Hematopoietic multipotent progenitor cell treated with erythropoietin and hydrocortisone succinate and interleukin-3 and kit ligand, for 15 days (in vitro differentiated cells): ENCODE measurements around the gene JADE2.
"Not testable (repeated sequence)": the region's sequence is repeated elsewhere in the genome, so short reads cannot be mapped to it uniquely, and the experiment has no call there.

Experiments
- DNase-seq: peaks from one replicate; pipeline ENCODE4 v3.0.0-alpha.2; 2015; ENCODE audit warnings: low spot score

Gene JADE2

DNA sequence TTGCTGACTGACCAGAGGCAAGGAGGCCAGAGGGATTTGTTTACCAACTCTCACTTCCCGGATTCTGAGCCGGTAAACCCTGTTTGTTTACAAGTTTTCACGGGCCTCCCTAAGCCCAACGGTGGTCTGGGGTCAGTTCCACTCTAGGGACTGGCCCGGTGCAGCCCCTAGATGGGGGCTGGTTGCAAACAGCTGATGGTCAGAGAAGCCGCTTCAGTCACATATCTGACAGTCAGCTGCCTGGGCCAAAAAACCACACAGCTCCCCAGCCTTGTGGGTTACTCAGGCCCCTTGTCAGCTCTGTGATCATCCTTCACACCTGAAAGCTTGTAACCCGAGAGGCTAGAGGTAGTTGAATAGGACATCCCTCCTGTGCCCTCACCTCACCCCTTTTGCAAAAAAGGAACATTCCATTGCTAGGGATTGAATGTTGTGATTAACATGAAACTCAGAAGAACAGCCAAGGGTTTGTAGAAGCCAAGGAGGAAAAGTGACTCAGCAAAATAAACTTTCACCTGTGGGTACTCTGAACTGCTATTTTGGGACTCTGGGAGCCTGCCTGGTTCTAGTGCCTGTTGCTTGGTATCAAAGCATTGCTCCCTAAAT lies 66.8 kb downstream of the JADE2 start:
- no peak for DNase-seq

- no peak for DNase-seq
Observed at GRCh38 chr5:134594336-134594735, 68.9 kb downstream of the JADE2 start.

DNA sequence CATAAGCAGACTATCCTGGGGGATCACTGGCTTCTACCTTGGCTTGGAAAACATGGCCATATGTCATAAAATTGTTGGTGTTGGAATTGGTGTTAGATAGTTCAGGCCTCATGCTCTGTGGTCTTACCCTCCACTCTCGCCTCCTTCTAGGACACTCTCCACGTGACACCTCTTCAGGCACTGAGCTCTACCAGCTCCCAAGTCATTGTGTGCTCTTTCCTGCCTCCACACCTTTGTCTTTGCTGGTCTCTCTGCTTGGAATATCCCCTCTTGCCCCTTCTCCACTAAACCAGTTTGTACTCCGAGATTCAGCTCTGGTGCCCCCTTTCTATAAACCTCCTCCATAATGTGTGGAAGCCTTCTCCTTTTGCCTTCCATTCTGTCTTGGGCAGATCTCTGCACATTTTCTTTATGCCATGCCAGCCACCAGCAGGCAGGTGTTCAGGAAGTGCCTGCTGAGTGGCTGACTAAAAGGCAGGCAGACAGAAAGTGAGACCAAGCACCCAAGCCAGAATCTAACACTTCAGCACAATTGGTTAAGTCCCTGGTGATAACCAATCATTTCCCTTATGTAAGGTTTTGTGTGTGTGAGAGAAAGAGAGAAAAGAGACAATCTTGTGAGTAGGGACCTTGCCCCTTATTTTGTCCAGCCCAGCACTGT lies 69.5 kb downstream of the JADE2 start:
- no peak for DNase-seq

DNA sequence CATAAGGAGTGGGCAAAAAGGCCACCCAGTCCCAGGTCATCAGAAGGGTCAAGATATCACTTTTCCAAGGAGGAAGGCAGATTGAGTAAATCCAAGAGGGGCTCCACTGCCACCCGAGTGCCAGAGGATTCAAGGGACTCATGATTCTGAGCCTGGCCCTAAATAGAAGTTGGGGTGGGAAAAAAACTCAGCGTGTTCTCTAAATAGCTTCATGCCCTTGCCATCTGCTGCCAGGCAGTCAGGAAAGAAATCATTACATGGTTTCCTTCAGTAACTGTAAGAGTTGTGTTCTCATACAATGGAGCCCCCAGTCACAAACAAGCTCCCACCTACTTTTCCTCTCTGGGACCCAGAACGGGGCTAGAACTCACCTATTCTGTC lies 70.0 kb downstream of the JADE2 start:
- DNase-seq, result no peak

DNA sequence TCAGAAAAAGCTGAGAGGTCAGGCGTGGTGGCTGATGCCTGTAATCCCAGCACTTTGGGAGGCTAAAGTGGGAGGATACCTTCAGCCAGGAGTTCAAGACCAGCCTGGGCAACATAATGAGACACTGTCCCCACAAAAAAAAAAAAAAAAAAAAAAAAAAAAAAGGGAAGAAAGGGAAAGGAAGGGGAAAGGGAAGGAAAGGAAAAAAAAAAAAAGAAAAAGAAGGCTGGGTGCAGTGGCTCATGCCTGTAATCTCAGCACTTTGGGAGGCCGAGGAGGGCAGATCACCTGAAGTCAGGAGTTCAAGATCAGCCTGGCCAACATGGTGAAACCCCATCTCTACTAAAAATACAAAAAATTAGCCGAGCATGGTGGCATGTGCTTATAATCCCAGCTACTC lies 74.3 kb downstream of the JADE2 start:
- DNase-seq, result not testable (repeated sequence)

DNA sequence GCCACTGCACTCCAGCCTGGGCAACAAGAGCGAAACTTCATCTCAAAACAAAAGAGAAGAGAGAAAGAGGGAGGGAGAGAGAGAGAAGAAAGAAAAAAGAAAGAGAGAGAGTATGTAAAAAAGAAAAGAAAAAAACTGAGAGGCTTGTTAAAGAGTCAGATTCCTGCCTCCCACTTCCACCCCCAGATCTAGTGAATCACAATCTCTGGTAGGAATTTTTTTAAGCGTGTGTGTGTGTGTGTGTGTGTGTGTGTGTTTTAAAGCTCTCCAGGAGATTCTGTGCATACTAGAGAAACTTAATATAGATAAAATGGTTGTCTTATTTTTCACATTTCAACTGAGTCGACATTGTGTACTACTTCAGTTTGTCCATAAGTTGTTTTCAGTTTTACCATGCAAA lies 75.1 kb downstream of the JADE2 start:
- no peak for DNase-seq

DNA sequence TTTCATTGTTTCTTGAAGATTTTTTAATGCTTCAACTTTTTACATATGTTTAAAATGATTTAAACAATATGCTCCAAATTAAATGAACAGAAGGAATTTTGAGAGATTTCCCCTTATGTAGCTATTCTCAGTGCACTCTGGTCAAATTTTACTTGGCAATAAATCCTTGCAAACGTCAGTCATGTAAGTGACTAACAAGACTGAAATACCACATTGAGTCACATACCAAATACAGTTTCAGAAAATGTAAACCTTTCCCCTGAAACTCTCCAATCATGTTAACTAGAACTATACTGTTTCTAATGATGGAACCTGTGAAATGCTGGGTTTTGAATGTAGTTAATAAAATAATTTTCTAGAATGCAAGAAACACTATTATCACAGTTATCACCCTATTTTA lies 77.6 kb downstream of the JADE2 start:
- no peak for DNase-seq

DNA sequence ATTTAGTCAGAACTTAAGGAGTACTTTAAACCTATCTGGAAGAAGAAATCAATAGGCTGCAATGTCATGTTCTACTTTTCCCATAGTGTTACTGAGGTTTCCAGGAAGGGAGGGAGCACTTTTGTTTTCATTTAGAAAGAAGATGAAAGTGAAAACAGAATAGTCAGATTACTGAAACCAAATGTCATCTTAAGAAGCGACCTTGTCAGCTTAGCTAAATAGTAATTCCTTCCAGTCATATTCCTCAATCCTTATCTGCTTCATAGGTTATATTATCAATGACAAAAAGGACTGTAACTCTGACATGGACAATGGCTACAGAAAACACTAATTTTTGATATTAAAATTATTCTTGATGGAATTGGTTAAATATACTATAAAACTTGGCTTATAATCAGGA lies 79.4 kb downstream of the JADE2 start:
- no peak for DNase-seq

DNA sequence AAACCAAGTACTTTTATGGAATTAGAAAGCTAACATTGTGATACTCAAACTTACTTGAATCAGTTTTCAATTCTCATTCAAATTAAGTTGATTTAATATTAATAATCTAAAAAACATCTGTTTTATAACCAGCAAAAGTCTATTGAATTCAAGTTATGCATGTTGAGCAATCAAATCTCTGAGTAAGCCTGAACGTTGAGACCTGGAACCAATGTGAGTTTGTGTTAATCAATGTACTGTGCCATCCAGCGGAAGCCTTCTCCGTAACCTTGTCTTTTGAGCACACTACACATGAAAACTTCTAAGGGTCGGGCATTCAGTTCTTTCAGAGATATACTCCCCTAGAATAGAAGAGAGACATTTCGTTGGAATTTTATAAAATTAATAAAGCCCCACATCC lies 81.3 kb downstream of the JADE2 start:
- DNase-seq, result no peak

GRCh38 chr5:134608555-134608954 lies 83.1 kb downstream of the JADE2 start:
- no peak for DNase-seq

DNA sequence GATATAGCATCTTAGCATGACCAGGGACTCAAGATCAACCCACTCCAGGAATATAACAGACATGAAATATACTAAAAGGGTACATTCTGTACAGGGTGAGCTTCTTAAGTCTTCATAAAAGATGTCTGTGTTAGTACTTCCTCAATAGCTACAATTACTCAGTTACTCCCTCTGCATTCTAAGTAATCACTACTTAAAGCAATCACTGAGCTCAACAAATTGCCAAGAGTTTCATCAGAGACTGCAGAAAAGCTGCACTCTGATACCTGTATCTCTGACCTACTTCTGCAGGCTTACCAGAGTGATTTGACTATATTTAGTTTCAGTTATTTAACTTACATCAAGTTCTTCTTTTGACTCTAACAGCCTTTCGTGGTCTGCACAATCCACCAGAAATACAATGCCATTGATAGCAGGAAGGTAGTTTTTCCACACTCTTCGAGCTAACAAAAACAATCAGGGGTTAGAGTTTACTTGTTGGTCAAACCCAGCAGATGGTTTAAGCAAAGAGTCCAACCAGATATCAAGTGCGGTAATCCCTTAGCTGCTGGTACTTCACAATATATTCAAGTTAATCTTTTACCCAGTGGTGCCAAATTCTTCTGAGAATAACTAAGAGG lies 83.9 kb downstream of the JADE2 start:
- DNase-seq, result no peak

DNA sequence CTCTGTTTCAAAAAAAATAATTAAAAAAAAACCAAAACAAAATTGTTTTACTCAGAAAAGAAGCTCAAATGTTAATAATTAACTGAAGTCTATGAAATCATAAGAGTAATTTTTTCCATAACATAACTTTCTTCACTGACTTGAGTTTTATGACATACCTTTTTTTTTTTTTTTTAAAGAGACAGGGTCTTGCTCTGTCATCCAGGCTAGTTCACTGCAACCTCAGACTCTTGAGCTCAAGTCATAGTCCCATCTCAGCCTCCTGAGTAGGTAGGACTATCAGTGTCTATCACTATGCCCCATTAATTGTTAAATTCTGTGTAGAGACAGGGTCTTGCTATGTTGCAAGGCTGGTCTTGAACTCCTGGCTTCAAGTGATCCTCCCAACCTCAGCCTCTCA lies 85.3 kb downstream of the JADE2 start:
- DNase-seq, result no peak

DNA sequence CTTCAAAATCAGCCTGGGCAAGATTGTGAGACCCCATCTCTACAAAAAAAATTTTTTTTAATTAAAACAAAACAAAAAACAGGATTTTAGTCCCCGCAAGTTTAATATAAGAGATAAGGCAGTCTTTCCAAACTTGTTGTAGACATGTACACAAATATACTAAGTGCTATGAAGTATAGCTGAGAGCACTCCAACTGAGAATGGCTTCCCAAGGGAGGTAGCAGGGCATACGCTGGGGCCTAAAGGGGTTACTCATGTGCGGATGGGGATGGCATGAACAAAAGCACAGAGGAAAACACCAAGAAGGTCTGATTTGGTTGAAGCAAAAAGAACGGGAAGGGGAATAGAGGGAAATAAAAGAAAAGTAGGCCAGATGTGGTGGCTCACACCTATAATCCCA lies 86.0 kb downstream of the JADE2 start:
- no peak for DNase-seq

DNA sequence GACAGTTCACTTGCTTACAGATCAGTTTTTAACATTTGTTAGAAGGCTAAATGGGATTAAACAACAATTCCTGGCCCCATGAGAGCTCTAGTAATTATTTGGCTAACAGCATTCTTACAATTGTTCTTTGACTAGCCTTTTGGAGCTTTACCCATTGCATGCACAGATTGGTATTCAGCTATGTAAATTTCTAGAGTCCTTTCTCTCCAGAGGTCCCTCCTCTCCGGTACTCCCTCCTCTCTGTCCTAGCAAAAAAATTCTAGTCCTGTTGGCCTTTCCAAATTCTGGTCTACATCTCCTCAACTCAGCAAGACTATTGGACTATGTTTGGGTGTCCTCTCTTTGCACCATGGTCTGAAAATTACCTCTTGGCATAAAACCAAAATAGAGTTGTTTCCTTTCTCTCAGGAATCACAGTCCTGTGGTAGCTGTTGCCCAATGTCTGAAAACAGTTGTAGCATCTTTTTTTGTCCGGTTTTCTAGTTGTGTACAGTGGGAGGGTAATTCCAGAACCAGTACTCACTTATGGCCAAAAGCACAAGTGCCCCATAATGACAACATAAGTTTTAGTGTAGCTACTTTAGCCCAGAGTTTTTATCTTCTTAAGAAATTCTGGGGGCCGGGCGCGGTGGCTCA lies 89.1 kb downstream of the JADE2 start:
- no peak for DNase-seq

GRCh38 chr5:134620634-134621033 lies 95.2 kb downstream of the JADE2 start:
- no peak for DNase-seq

DNA sequence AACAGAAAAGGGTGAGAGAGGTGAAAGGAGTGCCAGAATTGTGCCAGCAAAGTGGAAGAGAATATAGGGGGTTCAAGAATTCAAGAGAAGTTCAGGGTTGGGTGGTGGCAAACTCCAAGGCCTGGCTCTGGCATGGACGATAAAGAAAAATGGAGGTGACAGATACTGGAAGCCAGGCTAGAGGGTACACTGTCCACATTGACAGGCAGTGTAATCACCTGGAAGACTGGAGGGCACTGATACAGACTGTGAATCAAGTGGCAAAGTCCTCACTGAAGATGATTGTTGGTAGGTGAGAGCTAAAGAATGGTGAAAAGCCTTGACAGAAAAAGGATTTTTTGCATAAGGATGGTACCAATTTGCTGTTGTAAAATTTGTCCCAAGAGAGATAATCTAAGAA lies 100.1 kb downstream of the JADE2 start:
- DNase-seq, result no peak

- no peak for DNase-seq
Observed at GRCh38 chr5:134626369-134627014, 101.0 kb downstream of the JADE2 start.
